HCT116 (cell line): ENCODE results near the gene ZC3H13.

Experiments
- EZH2 ChIP-seq: fragments of 200-600 bp; sonication (generic); IDR thresholded peaks from 2 replicates; pipeline ENCODE4 v1.6.1; 2017; ENCODE audit warnings: antibody characterized with exemption, mixed run types
- POLR2AphosphoS5 ChIP-seq: IDR thresholded peaks from 2 replicates; pipeline ENCODE4 v1.6.1; 2011; ENCODE audit warnings: mild to moderate bottlenecking, low read depth, low read length, moderate library complexity
- TF ChIP-seq, protein P1 (sequence below), 3 experiments: fragments of 200-600 bp in 1 of 3; sonication (generic) in 1 of 3; IDR thresholded peaks in 2 of 3; conservative IDR thresholded peaks in 1 of 3; 2 replicates each; pipeline ENCODE4 v1.5.1; 2012 to 2017; ENCODE audit warnings: low read depth in 2 of 3, low read length in 2 of 3, antibody characterized with exemption in 1 of 3, borderline replicate concordance in 1 of 3, control low read depth in 1 of 3, mild to moderate bottlenecking in 1 of 3, mixed read lengths in 1 of 3, mixed run types in 1 of 3, moderate library complexity in 1 of 3; ENCODE audit not compliant: insufficient read depth in 1 of 3

DNA sequence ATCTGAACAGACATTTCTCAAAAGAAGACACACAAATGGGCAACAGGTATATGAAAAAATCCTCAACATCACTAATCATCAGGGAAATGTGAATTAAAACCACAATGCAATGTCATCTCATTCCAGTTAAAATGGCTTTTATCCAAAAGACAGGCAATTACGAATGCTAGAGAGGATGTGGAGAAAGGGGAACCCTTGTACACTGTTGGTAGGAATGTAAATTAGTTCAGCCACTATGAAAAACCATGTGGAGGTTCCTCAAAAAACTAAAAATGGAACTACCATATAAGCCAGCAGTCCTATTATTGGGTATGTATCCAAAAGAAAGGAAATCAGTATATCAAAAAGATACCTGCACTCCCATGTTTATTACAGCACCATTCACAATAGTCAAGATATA lies 24.7 kb upstream of the ZC3H13 start:
- TF ChIP-seq, protein P1, sequence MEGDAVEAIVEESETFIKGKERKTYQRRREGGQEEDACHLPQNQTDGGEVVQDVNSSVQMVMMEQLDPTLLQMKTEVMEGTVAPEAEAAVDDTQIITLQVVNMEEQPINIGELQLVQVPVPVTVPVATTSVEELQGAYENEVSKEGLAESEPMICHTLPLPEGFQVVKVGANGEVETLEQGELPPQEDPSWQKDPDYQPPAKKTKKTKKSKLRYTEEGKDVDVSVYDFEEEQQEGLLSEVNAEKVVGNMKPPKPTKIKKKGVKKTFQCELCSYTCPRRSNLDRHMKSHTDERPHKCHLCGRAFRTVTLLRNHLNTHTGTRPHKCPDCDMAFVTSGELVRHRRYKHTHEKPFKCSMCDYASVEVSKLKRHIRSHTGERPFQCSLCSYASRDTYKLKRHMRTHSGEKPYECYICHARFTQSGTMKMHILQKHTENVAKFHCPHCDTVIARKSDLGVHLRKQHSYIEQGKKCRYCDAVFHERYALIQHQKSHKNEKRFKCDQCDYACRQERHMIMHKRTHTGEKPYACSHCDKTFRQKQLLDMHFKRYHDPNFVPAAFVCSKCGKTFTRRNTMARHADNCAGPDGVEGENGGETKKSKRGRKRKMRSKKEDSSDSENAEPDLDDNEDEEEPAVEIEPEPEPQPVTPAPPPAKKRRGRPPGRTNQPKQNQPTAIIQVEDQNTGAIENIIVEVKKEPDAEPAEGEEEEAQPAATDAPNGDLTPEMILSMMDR (IDR thresholded peaks at IDR 0.05 in 2 of 3, conservative IDR thresholded peaks at IDR 0.05 in 1 of 3; ENCODE audit: borderline replicate concordance in 1 of 3, insufficient read depth in 1 of 3, low read depth in 2 of 3, low read length in 2 of 3), result no peak
- TF ChIP-seq EZH2, result no peak
- TF ChIP-seq POLR2AphosphoS5, result no peak
